K562 (cell line): ENCODE results near the gene ZSCAN21. TPM values are rescaled to one million over a fixed set of nuclear protein-coding genes. Genes with fewer than 3 reads are reported as not detected.

Source experiments
- AFF1 ChIP-seq, 2 experiments: fragments of 450-650 bp; IDR thresholded peaks; 2 replicates each; pipeline ENCODE4 v1.6.1; 2018; ENCODE audit warnings: mild to moderate bottlenecking in 2 of 2, low read depth in 1 of 2; ENCODE audit not compliant: partially characterized antibody in 2 of 2
- ELF4 ChIP-seq: fragments of 450-650 bp; formaldehyde crosslinking; IDR thresholded peaks from 2 replicates; pipeline ENCODE4 v1.4.0; 2022; ENCODE audit warnings: missing genetic modification characterization
- LARP7 ChIP-seq: fragments of 450-650 bp; IDR thresholded peaks from 2 replicates; pipeline ENCODE4 v1.6.1; 2016
- MED1 ChIP-seq: sonication (generic); formaldehyde crosslinking; IDR thresholded peaks from 2 replicates; pipeline ENCODE4 v1.8.1; 2023; ENCODE audit warnings: missing genetic modification reagents, borderline replicate concordance
- MYNN ChIP-seq, 2 experiments: sonication (generic); formaldehyde crosslinking in 1 of 2; IDR thresholded peaks; 2 replicates each; pipeline versions ENCODE4 v1.5.0 to v1.6.1; 2016 to 2020; ENCODE audit warnings: antibody characterized with exemption in 1 of 2, missing genetic modification reagents in 1 of 2
- NBN ChIP-seq: fragments of 450-650 bp; IDR thresholded peaks from 2 replicates; pipeline ENCODE4 v1.6.1; 2016; ENCODE audit warnings: low read depth, mild to moderate bottlenecking
- NFXL1 ChIP-seq: fragments of 450-650 bp; formaldehyde crosslinking; IDR thresholded peaks from 2 replicates; pipeline ENCODE4 v1.4.0; 2021; ENCODE audit warnings: mild to moderate bottlenecking
- NR0B1 ChIP-seq: fragments of 450-650 bp; IDR thresholded peaks from one replicate; pipeline ENCODE4 v1.6.1; 2018; ENCODE audit warnings: mild to moderate bottlenecking, moderate library complexity; ENCODE audit not compliant: partially characterized antibody
- RREB1 ChIP-seq: fragments of 250-450 bp; sonication (Bioruptor Pico); IDR thresholded peaks from 2 replicates; pipeline ENCODE4 v1.4.0; 2020
- TCFL5 ChIP-seq: fragments of 250-450 bp; sonication (Bioruptor Pico); conservative IDR thresholded peaks from 2 replicates; pipeline ENCODE4 v1.6.1; 2021; ENCODE audit warnings: mild to moderate bottlenecking, moderate library complexity, matching md5 sums
- ZNF316 ChIP-seq: fragments of 450-650 bp; IDR thresholded peaks from 2 replicates; pipeline ENCODE4 v1.6.1; 2016
- polyA plus RNA-seq, 8 experiments: library from polyadenylated mRNA; depleted of rRNA in 4 of 8; stranded (reverse) in 5 of 8; unstranded in 3 of 8; fragments of >200 nt; fragmentation: Nextera tagmentation in 2 of 8; fragmentation: Illumina TruSeq in 1 of 8; extraction: Ambion mirVana in 2 of 8; extraction: Trizol in 1 of 8; gene quantifications; 2 replicates each; pipeline versions ENCODE4 v1.2.1 to v1.2.3, GENCODE V29; 2011 to 2014; ENCODE audit warnings: inconsistent platforms in 1 of 8, missing spikeins in 1 of 8
- total RNA-seq, 7 experiments: library from RNA; depleted of rRNA in 6 of 7; stranded (reverse); fragments of >200 nt in 6 of 7; fragmentation: Illumina TruSeq in 2 of 7; extraction: Trizol in 2 of 7; gene quantifications; 2 replicates each; pipeline versions ENCODE4 v1.2.1 to v1.2.3, GENCODE V29; 2011 to 2021; ENCODE audit warnings: low replicate concordance in 1 of 7
- TF ChIP-seq, protein P1 (sequence below): fragments of 450-650 bp; IDR thresholded peaks from 2 replicates; pipeline ENCODE4 v1.6.1; 2016; ENCODE audit warnings: low read depth, mild to moderate bottlenecking, moderate library complexity

The ZSCAN21 gene
- total and polyA plus RNA-seq, 9 of the 15 experiments (the other 6 are each of a cell fraction or from before 2014, with no cell fraction given), result 5.9 to 15.5 (median 13.2) TPM

- no peak for TF ChIP-seq RREB1
- no peak for TF ChIP-seq MED1
- TF ChIP-seq, protein P1, sequence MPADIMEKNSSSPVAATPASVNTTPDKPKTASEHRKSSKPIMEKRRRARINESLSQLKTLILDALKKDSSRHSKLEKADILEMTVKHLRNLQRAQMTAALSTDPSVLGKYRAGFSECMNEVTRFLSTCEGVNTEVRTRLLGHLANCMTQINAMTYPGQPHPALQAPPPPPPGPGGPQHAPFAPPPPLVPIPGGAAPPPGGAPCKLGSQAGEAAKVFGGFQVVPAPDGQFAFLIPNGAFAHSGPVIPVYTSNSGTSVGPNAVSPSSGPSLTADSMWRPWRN, result peak; percentile 36; the same call in 1 of the 2 replicates
- no peak for TF ChIP-seq ELF4 (CRISPR knock-in tag)
- no peak for TF ChIP-seq NR0B1
- no peak for TF ChIP-seq ZNF316
- TF ChIP-seq LARP7, result 0 out of 2 replicates have a peak, but pooled peaks have one; percentile 12
- no peak for TF ChIP-seq AFF1 (IDR thresholded peaks at IDR 0.05; ENCODE audit: low read depth in 1 of 2, partially characterized antibody in 2 of 2)
- TF ChIP-seq NBN, result no peak
- TF ChIP-seq NFXL1 (CRISPR knock-in tag), result peak; percentile 71; the same call in 1 of the 2 replicates
- no peak for TF ChIP-seq TCFL5 (CRISPR knock-in tag)
- TF ChIP-seq MYNN (IDR thresholded peaks at IDR 0.05), result no peak
- TF ChIP-seq MYNN (CRISPR knock-in tag; IDR thresholded peaks at IDR 0.05), result no peak
Measured at GRCh38 chr7:100101016-100101862, 51.7 kb downstream of the ZSCAN21 start, which contains the start of the genes AP4M1 and MCM7 (continued).
